ENCODE data around the gene C21orf91. TPM values are rescaled to one million over a fixed set of nuclear protein-coding genes. Genes with fewer than 3 reads are reported as not detected.

Gene C21orf91
- total RNA-seq, 1 donor from 2014 or later: 27.3 TPM

GRCh38 chr21:17813353-17813752, 5.8 kb downstream of the C21orf91 start:
- H3K4me3 Mint-ChIP-seq: no peak overlapping the region
- DNase-seq (ENCODE audit: low read depth, low spot score): no peak
- peaks cover 44% of the 10 kb centered on the region for H3K36me3 Mint-ChIP-seq (ENCODE audit: low read depth)
- peaks cover 2% of the 10 kb centered on the region for H3K9me3 Mint-ChIP-seq
- H3K4me1 Mint-ChIP-seq: peaks cover 16% of the 10 kb centered on the region
- no peak overlapping the region for H3K27ac Mint-ChIP-seq (ENCODE audit: unreplicated experiment)
- no peaks in the 10 kb centered on the region for H3K27me3 Mint-ChIP-seq (ENCODE audit: low read depth)
- no peak for TF ChIP-seq CTCF (conservative IDR thresholded peaks at IDR 0.05)

- no peak overlapping the region for H3K4me3 Mint-ChIP-seq
- H3K27me3 Mint-ChIP-seq (ENCODE audit: low read depth): no peaks in the 10 kb centered on the region
- H3K27ac Mint-ChIP-seq (ENCODE audit: unreplicated experiment): no peak overlapping the region
- peaks cover 8% of the 10 kb centered on the region for H3K9me3 Mint-ChIP-seq
- no peaks in the 10 kb centered on the region for H3K4me1 Mint-ChIP-seq
- no peak for DNase-seq (ENCODE audit: low read depth, low spot score)
- H3K36me3 Mint-ChIP-seq (ENCODE audit: low read depth): peaks cover 50% of the 10 kb centered on the region
- no peak for TF ChIP-seq CTCF (conservative IDR thresholded peaks at IDR 0.05)
Observed at GRCh38 chr21:17805966-17806365, 13.2 kb downstream of the C21orf91 start.

GRCh38 chr21:17803536-17803935, 15.6 kb downstream of the C21orf91 start:
- no peaks in the 10 kb centered on the region for H3K27me3 Mint-ChIP-seq (ENCODE audit: low read depth)
- no peak overlapping the region for H3K4me3 Mint-ChIP-seq
- peaks cover 38% of the 10 kb centered on the region for H3K36me3 Mint-ChIP-seq (ENCODE audit: low read depth)
- no peaks in the 10 kb centered on the region for H3K4me1 Mint-ChIP-seq
- no peak overlapping the region for H3K27ac Mint-ChIP-seq (ENCODE audit: unreplicated experiment)
- peaks cover 6% of the 10 kb centered on the region for H3K9me3 Mint-ChIP-seq
- no peak for TF ChIP-seq CTCF (conservative IDR thresholded peaks at IDR 0.05)
- DNase-seq (ENCODE audit: low read depth, low spot score): no peak

- no peaks in the 10 kb centered on the region for H3K4me1 Mint-ChIP-seq
- H3K36me3 Mint-ChIP-seq (ENCODE audit: low read depth): peaks cover 28% of the 10 kb centered on the region
- H3K4me3 Mint-ChIP-seq: no peak overlapping the region
- no peak for DNase-seq (ENCODE audit: low read depth, low spot score)
- no peak overlapping the region for H3K27ac Mint-ChIP-seq (ENCODE audit: unreplicated experiment)
- TF ChIP-seq CTCF (conservative IDR thresholded peaks at IDR 0.05): no peak
- H3K9me3 Mint-ChIP-seq: peaks cover 4% of the 10 kb centered on the region
- no peaks in the 10 kb centered on the region for H3K27me3 Mint-ChIP-seq (ENCODE audit: low read depth)
Observed at GRCh38 chr21:17802572-17802971, 16.6 kb downstream of the C21orf91 start.

GRCh38 chr21:17799414-17800164, 19.6 kb downstream of the C21orf91 start:
- Mint-ChIP-seq H3K4me3 (no peak overlapping the region), H3K9me3 (no peaks in the 10 kb centered on the region), H3K27ac (ENCODE audit: unreplicated experiment) (no peak overlapping the region), H3K27me3 (ENCODE audit: low read depth) (no peaks in the 10 kb centered on the region), H3K4me1 (no peaks in the 10 kb centered on the region), H3K36me3 (ENCODE audit: low read depth) (peaks cover 21% of the 10 kb centered on the region)
- DNase-seq (ENCODE audit: low read depth, low spot score): no peak
- no peak for TF ChIP-seq CTCF (conservative IDR thresholded peaks at IDR 0.05)
